MCF 10A (cell line): ENCODE data around the gene RNF227. TPM values are rescaled to one million over a fixed set of nuclear protein-coding genes. Genes with fewer than 3 reads are reported as not detected.
"Not testable (repeated sequence)": the region's sequence is repeated elsewhere in the genome, so short reads cannot be mapped to it uniquely, and the experiment has no call there.

Experiments used
- BruUV-seq: library from RNA; stranded (reverse); fragments of 400-500 nt; replicated peaks from 2 replicates; lab custom pipeline; 2021; lab: Mats Ljungman, UMichigan
- CTCF ChIA-PET: fragments of 300-600 bp; sonication (Branson Sonifier 250); formaldehyde crosslinking; extraction: SDS; loops from one replicate; lab custom pipeline; 2021; ENCODE audit warnings: antibody characterized with exemption, inconsistent platforms; lab: Yijun Ruan, JAX
- POLR2A ChIA-PET: fragments of 300-600, 350-650 bp; sonication (Branson Sonifier 250); formaldehyde crosslinking; extraction: SDS; loops from one replicate; lab custom pipeline; 2020; ENCODE audit warnings: antibody characterized with exemption, inconsistent platforms; lab: Yijun Ruan, JAX
- DNase-seq: peaks from one replicate; pipeline ENCODE4 v3.0.0-alpha.2; 2018; ENCODE audit not compliant: unreplicated experiment
- H3K27ac Mint-ChIP-seq: one replicate; pipeline ENCODE4 v1.8.0; 2022; ENCODE audit warnings: mild to moderate bottlenecking, low read depth, mixed read lengths; ENCODE audit not compliant: unreplicated experiment
- H3K27me3 Mint-ChIP-seq: one replicate; pipeline ENCODE4 v1.8.0; 2022; ENCODE audit warnings: mixed read lengths; ENCODE audit not compliant: insufficient read depth, unreplicated experiment
- H3K36me3 Mint-ChIP-seq: one replicate; pipeline ENCODE4 v1.8.0; 2022; ENCODE audit warnings: mild to moderate bottlenecking, moderate library complexity, mixed read lengths; ENCODE audit not compliant: insufficient read depth, unreplicated experiment
- H3K4me1 Mint-ChIP-seq: one replicate; pipeline ENCODE4 v1.8.0; 2022; ENCODE audit warnings: mixed read lengths; ENCODE audit not compliant: insufficient read depth, unreplicated experiment
- H3K4me3 Mint-ChIP-seq: one replicate; pipeline ENCODE4 v1.8.0; 2022; ENCODE audit warnings: mild to moderate bottlenecking, moderate library complexity, mixed read lengths; ENCODE audit not compliant: unreplicated experiment
- H3K9me3 Mint-ChIP-seq: one replicate; pipeline ENCODE4 v1.8.0; 2022; ENCODE audit warnings: mixed read lengths; ENCODE audit not compliant: unreplicated experiment
- CTCF ChIP-seq: fragments of 200-600 bp; IDR thresholded peaks from one replicate; pipeline ENCODE4 v1.8.0; 2022; ENCODE audit warnings: antibody characterized with exemption, mild to moderate bottlenecking; ENCODE audit not compliant: unreplicated experiment
- intact Hi-C: fragments of 100-400 bp; cut with micrococcal nuclease; formaldehyde crosslinking; loops from 2 replicates; pipeline ENCODE4 v1.14.1; 2022
- total RNA-seq: library from RNA; stranded (reverse); gene quantifications from 2 replicates; pipeline ENCODE4 v1.2.3, GENCODE V29; 2022

RNF227 gene
- total RNA-seq, 1 experiment from 2014 or later, result 7.4 TPM

GRCh38 chr17:7875804-7876370, 40.2 kb downstream of the RNF227 start:
- no peak for TF ChIP-seq CTCF
- BruUV-seq, result no TSS peak
- Mint-ChIP-seq H3K4me3 (no peak overlapping the region), H3K4me1 (peaks cover 5% of the 10 kb centered on the region), H3K9me3 (no peaks in the 10 kb centered on the region), H3K36me3 (peaks cover 26% of the 10 kb centered on the region), H3K27ac (no peak overlapping the region), H3K27me3 (no peaks in the 10 kb centered on the region)
- ChIA-PET POLR2A (interaction anchor here (0.6 to 2.0 kb wide), 3 partner anchors 10 to 151 kb away, joined by 3 to 5 read pairs (median 5); partner anchors contain the start of gene RNF227), CTCF (interaction anchor here (1.0 to 1.5 kb wide), 2 partner anchors 22 to 114 kb away, joined by 6 to 7 read pairs; no protein-coding TSS in a partner anchor)
- intact Hi-C loops, result no loop called here
- DNase-seq, result no peak

DNA sequence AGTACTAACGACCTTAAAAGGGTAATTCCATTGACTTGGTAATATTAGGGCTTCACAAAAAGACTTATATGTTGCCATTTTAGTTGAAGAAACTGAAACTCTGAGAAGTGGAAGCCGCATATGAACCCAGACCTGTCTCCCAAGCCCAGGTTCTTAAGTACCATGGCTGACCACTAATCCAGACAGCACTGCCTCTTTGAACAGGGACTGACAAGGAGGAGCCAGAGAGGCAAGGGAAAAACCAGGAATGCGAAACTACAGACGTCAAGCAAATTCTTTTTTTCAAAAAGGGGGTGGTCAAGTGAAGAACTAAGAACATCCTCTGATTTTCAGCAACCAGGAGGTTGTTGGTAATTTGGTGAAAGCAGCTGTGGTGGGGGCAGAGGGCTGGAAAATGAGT, 43.0 kb downstream of the RNF227 start:
- POLR2A ChIA-PET, result interaction anchor here (1.5 kb wide), 1 partner anchor 8 kb away, joined by 3 read pairs; no protein-coding TSS in a partner anchor
- H3K4me3 Mint-ChIP-seq, result no peak overlapping the region
- peak overlapping the region; percentile 22 for H3K27ac Mint-ChIP-seq
- no peak for DNase-seq
- peaks cover 32% of the 10 kb centered on the region for H3K36me3 Mint-ChIP-seq
- no peaks in the 10 kb centered on the region for H3K27me3 Mint-ChIP-seq
- no peak for TF ChIP-seq CTCF
- H3K4me1 Mint-ChIP-seq, result peaks cover 8% of the 10 kb centered on the region
- no TSS peak for BruUV-seq
- H3K9me3 Mint-ChIP-seq, result no peaks in the 10 kb centered on the region
- intact Hi-C loops, result no loop called here
- CTCF ChIA-PET, result interaction anchor here (0.6 kb wide), 1 partner anchor 221 kb away, joined by 3 read pairs; no protein-coding TSS in a partner anchor

- DNase-seq, result peak; percentile 46
- H3K9me3 Mint-ChIP-seq, result no peaks in the 10 kb centered on the region
- H3K27ac Mint-ChIP-seq, result no peak overlapping the region
- H3K4me1 Mint-ChIP-seq, result peaks cover 11% of the 10 kb centered on the region
- no peak for TF ChIP-seq CTCF
- ChIA-PET POLR2A (interaction anchor here (0.5 to 4.6 kb wide), 10 partner anchors 11 to 251 kb away, joined by 3 to 23 read pairs (median 4); partner anchors contain the start of genes CNTROB, CYB5D1, NAA38 and RNF227), CTCF (interaction anchor here (0.6 to 2.4 kb wide), 5 partner anchors 21 to 251 kb away, joined by 3 to 6 read pairs (median 5); partner anchors contain the start of genes ALOXE3 and CHD3)
- H3K27me3 Mint-ChIP-seq, result no peaks in the 10 kb centered on the region
- no peak overlapping the region for H3K4me3 Mint-ChIP-seq
- H3K36me3 Mint-ChIP-seq, result peaks cover 32% of the 10 kb centered on the region
- intact Hi-C loops, result no loop called here
- no TSS peak for BruUV-seq
Observed at GRCh38 chr17:7867881-7868329, 48.2 kb downstream of the RNF227 start.

DNA sequence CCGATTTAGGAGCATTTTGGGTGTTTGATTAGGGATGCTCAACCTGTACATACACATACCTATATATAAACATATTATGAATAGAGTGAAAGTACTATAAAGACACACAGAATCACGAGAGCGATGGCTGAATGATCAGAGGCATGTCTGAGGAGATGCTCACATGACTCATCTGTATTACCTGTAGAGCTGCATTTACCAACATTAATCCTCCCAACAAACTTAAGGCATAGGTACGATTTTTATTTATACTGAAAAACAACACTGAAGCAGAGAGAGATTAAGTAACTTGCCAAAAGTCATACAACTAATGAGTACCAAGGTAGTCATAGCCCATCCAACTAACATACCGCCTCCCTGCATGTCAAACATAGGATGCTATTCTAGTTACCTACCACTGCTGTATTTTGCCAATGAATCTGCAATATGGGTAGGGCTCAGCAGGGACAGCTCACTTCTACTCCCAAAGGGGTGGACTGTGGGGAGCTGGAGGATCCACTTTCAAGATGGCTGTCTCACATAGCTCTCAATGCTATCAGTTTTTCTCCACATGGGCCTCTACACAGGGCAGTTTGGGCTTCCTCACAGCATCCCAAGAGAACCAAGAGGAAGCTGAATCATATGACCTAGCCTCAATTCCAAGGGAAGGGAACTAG, 51.0 kb downstream of the RNF227 start:
- peaks cover 16% of the 10 kb centered on the region for H3K4me1 Mint-ChIP-seq
- no peak for TF ChIP-seq CTCF
- CTCF ChIA-PET, result interaction anchor here (0.6 to 6.8 kb wide), 12 partner anchors 21 to 283 kb away, joined by 3 to 70 read pairs (median 5); partner anchors contain the start of gene CHD3
- DNase-seq, result no peak
- POLR2A ChIA-PET, result interaction anchor here (0.7 to 1.7 kb wide), 6 partner anchors 8 to 291 kb away, joined by 3 to 8 read pairs (median 4); partner anchors contain the start of genes CNTROB, RNF227 and TRAPPC1
- no peaks in the 10 kb centered on the region for H3K27me3 Mint-ChIP-seq
- no TSS peak for BruUV-seq
- H3K9me3 Mint-ChIP-seq, result no peaks in the 10 kb centered on the region
- intact Hi-C loops, result loop anchor here (5.0 kb wide), 1 partner anchor 192 kb away; no protein-coding TSS in a partner anchor
- no peak overlapping the region for H3K4me3 Mint-ChIP-seq
- no peak overlapping the region for H3K27ac Mint-ChIP-seq
- H3K36me3 Mint-ChIP-seq, result peaks cover 33% of the 10 kb centered on the region

DNA sequence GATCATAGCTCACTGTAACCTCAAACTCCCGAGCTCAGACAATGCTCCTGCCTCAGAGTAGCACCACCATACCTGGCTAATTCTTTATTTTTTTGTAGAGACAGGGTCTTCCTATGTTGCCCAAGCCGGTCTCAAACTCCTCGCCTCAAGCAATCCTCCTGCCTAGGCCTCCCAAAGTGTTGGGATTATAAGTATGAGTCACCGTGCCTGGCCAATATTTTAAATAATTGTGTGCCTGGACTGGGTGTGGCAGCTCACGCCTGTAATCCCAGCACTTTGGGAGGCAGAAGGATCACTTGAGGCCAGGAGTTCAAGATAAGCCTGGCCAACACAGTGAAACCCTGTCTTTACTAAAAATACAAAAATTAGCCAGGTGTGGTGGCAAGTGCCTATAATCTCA, 51.7 kb downstream of the RNF227 start:
- not testable (repeated sequence) for H3K9me3 Mint-ChIP-seq, DNase-seq, BruUV-seq, H3K4me3 Mint-ChIP-seq, H3K27ac Mint-ChIP-seq, H3K27me3 Mint-ChIP-seq
- POLR2A ChIA-PET, result interaction anchor here (1.0 to 2.2 kb wide), 6 partner anchors 9 to 125 kb away, joined by 3 to 19 read pairs (median 4); partner anchors contain the start of genes CNTROB, RNF227 and TRAPPC1
- intact Hi-C loops, result loop anchor here (5.0 kb wide), 1 partner anchor 193 kb away; no protein-coding TSS in a partner anchor
- Mint-ChIP-seq H3K4me1 (peaks cover 16% of the 10 kb centered on the region), H3K36me3 (peaks cover 33% of the 10 kb centered on the region)
- CTCF ChIA-PET, result interaction anchor here (0.6 to 6.8 kb wide), 22 partner anchors 9 to 209 kb away, joined by 3 to 70 read pairs (median 6); partner anchors contain the start of gene CHD3
